ENCODE results near the gene STK25.
"Not testable (repeated sequence)": the region's sequence is repeated elsewhere in the genome, so short reads cannot be mapped to it uniquely, and the experiment has no call there.

The STK25 gene

GRCh38 chr2:241507430-241508239, 749 bp downstream of the STK25 start:
- H3K4me3 ChIP-seq (replicated peaks; ENCODE audit: low read depth, low read length) = peak overlapping the region; percentile 81
- TF ChIP-seq CTCF (IDR thresholded peaks at IDR 0.05; ENCODE audit: low read length, missing control alignments) = peak; percentile 15
- peak; percentile 41 for DNase-seq (ENCODE audit: low read depth)

GRCh38 chr2:241506793-241507429, 1.5 kb downstream of the STK25 start:
- H3K4me3 ChIP-seq (replicated peaks; ENCODE audit: low read depth, low read length) = peak overlapping the region; percentile 81
- TF ChIP-seq CTCF (IDR thresholded peaks at IDR 0.05; ENCODE audit: low read length, missing control alignments) = no peak
- peak; percentile 13 for DNase-seq (ENCODE audit: low read depth)

- not testable (repeated sequence) for DNase-seq (ENCODE audit: low read depth); H3K4me3 ChIP-seq (replicated peaks; ENCODE audit: low read depth, low read length)
Measured at GRCh38 chr2:241506317-241506716, 2.1 kb downstream of the STK25 start.

GRCh38 chr2:241505781-241506201, 2.6 kb downstream of the STK25 start:
- DNase-seq (ENCODE audit: low read depth) = no peak
- no peak for TF ChIP-seq CTCF (IDR thresholded peaks at IDR 0.05; ENCODE audit: low read length, missing control alignments)
- H3K4me3 ChIP-seq (replicated peaks; ENCODE audit: low read depth, low read length) = no peak overlapping the region

- TF ChIP-seq CTCF (IDR thresholded peaks at IDR 0.05; ENCODE audit: low read length, missing control alignments) = no peak
- no peak overlapping the region for H3K4me3 ChIP-seq (replicated peaks; ENCODE audit: low read depth, low read length)
Measured at GRCh38 chr2:241505086-241505780, 3.2 kb downstream of the STK25 start.

GRCh38 chr2:241503776-241504392, 4.5 kb downstream of the STK25 start:
- no peak for DNase-seq (ENCODE audit: low read depth)
- no peak for TF ChIP-seq CTCF (IDR thresholded peaks at IDR 0.05; ENCODE audit: low read length, missing control alignments)
- no peak overlapping the region for H3K4me3 ChIP-seq (replicated peaks; ENCODE audit: low read depth, low read length)

More at GRCh38 chr2:241505086-241505780, 3.2 kb downstream of the STK25 start:
- no peak for DNase-seq (ENCODE audit: low read depth)

GRCh38 chr2:241502281-241502680, 6.1 kb downstream of the STK25 start:
- DNase-seq (ENCODE audit: low read depth) = no peak
- no peak overlapping the region for H3K4me3 ChIP-seq (replicated peaks; ENCODE audit: low read depth, low read length)
- TF ChIP-seq CTCF (IDR thresholded peaks at IDR 0.05; ENCODE audit: low read length, missing control alignments) = no peak

Data from fibroblast of pulmonary artery (primary cell).